PC-3 (cell line): Measurements from ENCODE around the gene CSRP1.

Source experiments
- EZH2 ChIP-seq: fragments of 300-600 bp; sonication (generic); IDR thresholded peaks from one replicate; pipeline ENCODE4 v1.6.1; 2017; ENCODE audit warnings: antibody characterized with exemption, mild to moderate bottlenecking, low read length; ENCODE audit not compliant: unreplicated experiment
- EZH2phosphoT487 ChIP-seq: fragments of 300-600 bp; sonication (generic); IDR thresholded peaks from 2 replicates; pipeline ENCODE4 v1.6.1; 2018; ENCODE audit warnings: mild to moderate bottlenecking, antibody characterized with exemption, low read length, borderline replicate concordance
- TF ChIP-seq, protein P1 (sequence below): fragments of 300-600 bp; sonication (generic); conservative IDR thresholded peaks from 2 replicates; pipeline ENCODE4 v1.5.1; 2017; ENCODE audit warnings: antibody characterized with exemption, low read depth, mild to moderate bottlenecking, low read length

DNA sequence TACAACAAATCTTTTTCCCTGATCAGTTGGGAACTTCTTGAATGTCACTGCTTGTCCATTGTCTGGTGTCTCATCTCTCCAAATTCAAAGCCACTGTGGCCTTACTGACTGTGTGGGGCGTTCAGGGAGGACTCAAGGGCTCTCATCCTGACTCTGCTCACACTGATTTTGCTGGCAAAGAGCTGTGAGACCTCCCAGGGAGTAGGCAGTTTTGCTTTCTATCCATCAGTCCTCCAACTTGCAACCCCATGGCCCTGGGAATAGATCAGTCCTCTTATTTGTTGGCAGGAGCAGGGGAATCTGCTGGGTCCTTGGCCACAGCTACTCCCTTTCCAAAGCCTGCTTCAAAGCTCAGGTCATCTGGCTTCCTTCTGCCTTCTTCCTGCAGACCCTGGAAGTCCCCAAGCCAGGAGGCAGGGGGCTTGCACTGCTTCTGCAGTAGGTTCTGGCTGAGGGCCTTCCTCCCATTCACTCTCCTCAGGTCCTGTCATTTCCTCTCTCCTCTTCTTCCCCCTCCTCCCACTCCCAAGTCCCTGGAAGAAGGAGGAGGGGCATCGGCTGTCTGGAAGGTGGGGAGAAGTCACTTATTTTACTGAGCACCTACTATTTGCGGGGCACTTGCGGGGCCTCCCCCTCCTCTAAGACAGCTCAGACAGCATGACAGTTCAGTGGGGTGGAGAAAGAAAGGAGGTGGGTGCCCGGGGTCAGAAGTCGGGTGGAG is 31.1 kb upstream of the CSRP1 start:
- TF ChIP-seq, protein P1, sequence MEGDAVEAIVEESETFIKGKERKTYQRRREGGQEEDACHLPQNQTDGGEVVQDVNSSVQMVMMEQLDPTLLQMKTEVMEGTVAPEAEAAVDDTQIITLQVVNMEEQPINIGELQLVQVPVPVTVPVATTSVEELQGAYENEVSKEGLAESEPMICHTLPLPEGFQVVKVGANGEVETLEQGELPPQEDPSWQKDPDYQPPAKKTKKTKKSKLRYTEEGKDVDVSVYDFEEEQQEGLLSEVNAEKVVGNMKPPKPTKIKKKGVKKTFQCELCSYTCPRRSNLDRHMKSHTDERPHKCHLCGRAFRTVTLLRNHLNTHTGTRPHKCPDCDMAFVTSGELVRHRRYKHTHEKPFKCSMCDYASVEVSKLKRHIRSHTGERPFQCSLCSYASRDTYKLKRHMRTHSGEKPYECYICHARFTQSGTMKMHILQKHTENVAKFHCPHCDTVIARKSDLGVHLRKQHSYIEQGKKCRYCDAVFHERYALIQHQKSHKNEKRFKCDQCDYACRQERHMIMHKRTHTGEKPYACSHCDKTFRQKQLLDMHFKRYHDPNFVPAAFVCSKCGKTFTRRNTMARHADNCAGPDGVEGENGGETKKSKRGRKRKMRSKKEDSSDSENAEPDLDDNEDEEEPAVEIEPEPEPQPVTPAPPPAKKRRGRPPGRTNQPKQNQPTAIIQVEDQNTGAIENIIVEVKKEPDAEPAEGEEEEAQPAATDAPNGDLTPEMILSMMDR = no peak
- no peak for TF ChIP-seq EZH2
- TF ChIP-seq EZH2phosphoT487 = no peak
